ENCODE data around the gene BCAN. TPM values are rescaled to one million over a fixed set of nuclear protein-coding genes. Genes with fewer than 3 reads are reported as not detected.

The BCAN gene
- total RNA-seq, 1 experiment from 2014 or later = 1.2 TPM

GRCh38 chr1:156642265-156643048 lies 540 bp downstream of the BCAN start:
- H3K27ac Mint-ChIP-seq = no peak overlapping the region
- Histone ChIP-seq H2BK120ac (ENCODE audit: low read depth, low read length, poor library complexity, severe bottlenecking) (no peak overlapping the region), H3K23ac (ENCODE audit: insufficient read length, low read depth, low read length) (no peak overlapping the region), H3K18ac (ENCODE audit: insufficient read length, low read depth, low read length) (no peak overlapping the region), H3K9ac (ENCODE audit: extremely low read depth, insufficient read length, low read length) (no peak overlapping the region), H3T11ph (ENCODE audit: low read length) (no peak overlapping the region), H4K8ac (replicated peaks; ENCODE audit: insufficient read length, low read depth, low read length) (no peak overlapping the region), H3K14ac (ENCODE audit: insufficient read depth, low read length) (no peak overlapping the region), H3K79me2 (ENCODE audit: insufficient read depth, low read length) (no peaks in the 10 kb centered on the region), H3K79me1 (ENCODE audit: insufficient read depth, low read depth, low read length, poor library complexity, severe bottlenecking) (no peaks in the 10 kb centered on the region), H3K56ac (ENCODE audit: insufficient read length, low read depth, low read length) (no peak overlapping the region), H3K27me3 (ENCODE audit: insufficient read depth, low read length) (peaks cover 10% of the 10 kb centered on the region; the same call in 1 of the 2 replicates), H2BK20ac (ENCODE audit: low read depth, low read length, poor library complexity, severe bottlenecking) (no peak overlapping the region), H4K20me1 (ENCODE audit: control insufficient read depth, insufficient read depth, insufficient read length) (no peaks in the 10 kb centered on the region), H3K4ac (ENCODE audit: low read depth, low read length) (no peak overlapping the region), H2AK5ac (ENCODE audit: insufficient read length, low read length) (no peak overlapping the region), H3K23me2 (ENCODE audit: insufficient read length, low read depth, low read length, poor library complexity, severe bottlenecking) (peaks cover 11% of the 10 kb centered on the region), H2AFZ (ENCODE audit: low read length) (no peak overlapping the region), H3K4me2 (ENCODE audit: insufficient read depth, insufficient read length, low read length) (peak overlapping the region; percentile 92), H2BK15ac (ENCODE audit: low read depth, low read length) (no peak overlapping the region), H3K27ac (ENCODE audit: insufficient read length, low read depth, low read length) (no peak overlapping the region), H2BK5ac (ENCODE audit: insufficient read length, low read length) (no peak overlapping the region), H3K4me1 (ENCODE audit: insufficient read depth, low read length) (peaks cover 4% of the 10 kb centered on the region; the same call in 1 of the 2 replicates), H4K5ac (ENCODE audit: insufficient read length, low read depth, low read length) (no peak overlapping the region), H3K9me3 (ENCODE audit: control insufficient read depth, low read depth, low read length) (no peaks in the 10 kb centered on the region), H4K91ac (ENCODE audit: insufficient read length, low read depth, low read length) (no peak overlapping the region), H2BK12ac (ENCODE audit: insufficient read length, low read depth, low read length) (no peak overlapping the region)
- peaks cover 94% of the 10 kb centered on the region for H3K27me3 Mint-ChIP-seq (ENCODE audit: low read depth)
- H3K9me3 Mint-ChIP-seq = no peaks in the 10 kb centered on the region; a peak in 1 of 5 replicates
- DNase-seq = peak; percentile 57
- no peaks in the 10 kb centered on the region for H3K36me3 Mint-ChIP-seq (ENCODE audit: insufficient read depth in 1 of 3, low read depth in 3 of 3)
- no peak for TF ChIP-seq CTCF (conservative IDR thresholded peaks at IDR 0.05)
- peak overlapping the region; percentile 51 to 82 for H3K4me3 Mint-ChIP-seq
- WGBS (ENCODE audit: extremely low coverage, insufficient read length, low lambda C conversion rate) = no CpG with 5 or more reads among the region's 40 CpGs
- peaks cover 24 to 28% of the 10 kb centered on the region in 2 experiments for H3K4me1 Mint-ChIP-seq
